Measurements from ENCODE around the gene PRSS16.

The PRSS16 gene

DNA sequence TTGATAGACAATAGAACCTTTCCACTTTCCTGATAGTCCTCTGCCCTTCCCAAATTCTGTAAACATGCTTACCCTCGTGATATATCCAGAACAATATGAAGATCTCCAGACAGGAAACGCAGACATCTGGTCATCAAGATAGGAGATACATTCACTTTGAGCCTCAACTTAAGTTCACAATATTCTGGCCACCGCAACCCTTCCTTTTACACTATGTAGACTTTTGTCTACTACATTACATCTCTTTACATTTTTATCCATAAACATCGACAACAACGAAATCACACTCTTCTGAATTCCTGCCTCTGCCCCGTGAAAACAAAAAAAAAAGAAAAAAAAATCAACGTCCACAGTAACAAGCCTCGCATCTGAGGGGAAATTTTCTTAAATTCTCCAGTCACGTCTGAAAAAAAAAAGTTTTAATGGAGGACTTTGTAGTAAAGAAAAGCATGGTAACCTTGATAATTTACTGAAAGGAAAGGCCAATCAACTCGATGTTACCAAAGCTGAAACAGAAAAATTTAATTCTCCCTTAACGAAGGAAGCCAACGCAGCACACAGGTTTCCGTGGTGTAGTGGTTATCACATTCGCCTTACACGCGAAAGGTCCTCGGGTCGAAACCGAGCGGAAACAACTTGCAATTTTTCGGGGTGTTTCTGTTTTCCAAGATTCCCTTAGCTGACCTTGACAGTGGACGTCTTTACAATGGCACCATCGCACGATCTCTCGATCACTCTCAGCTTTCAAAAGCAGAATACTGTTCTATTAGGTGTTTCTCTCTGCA is 42.8 kb downstream of the PRSS16 start:
- Histone ChIP-seq H3K36me3 (no peaks in the 10 kb centered on the region), H3K4me3 (no peak overlapping the region), H3K4me1 (no peaks in the 10 kb centered on the region), H4K20me1 (no peaks in the 10 kb centered on the region), H3K9ac (no peak overlapping the region), H3K4me2 (no peak overlapping the region), H3K27me3 (peaks cover 33 to 71% (median 63%) of the 10 kb centered on the region in 11 experiments), H3K9me3 (replicated peaks in 1 of 11) (peaks cover 59 to 86% (median 66%) of the 10 kb centered on the region in 11 experiments), H3K27ac (no peak overlapping the region)
- no peak for TF ChIP-seq Cebpa-rat (IDR thresholded peaks at IDR 0.05)

DNA sequence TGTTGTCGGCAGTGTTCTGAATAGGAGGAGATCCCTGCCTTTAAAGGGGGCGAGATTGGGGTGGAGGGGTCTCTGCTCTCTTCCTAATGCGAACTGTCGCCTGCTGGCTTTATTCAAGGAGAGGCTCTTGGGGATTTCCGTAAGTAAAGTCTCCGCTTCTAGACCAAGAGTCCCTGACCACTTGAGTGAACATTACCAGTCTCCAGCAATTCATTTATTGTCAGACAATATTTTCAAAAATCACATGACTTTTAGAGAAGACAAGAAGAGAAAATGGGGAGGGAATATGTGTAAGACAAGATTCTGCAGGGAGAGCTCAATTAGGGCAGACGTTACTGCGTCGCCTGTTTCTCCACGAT is 43.3 kb downstream of the PRSS16 start:
- TF ChIP-seq Cebpa-rat (IDR thresholded peaks at IDR 0.05) = no peak
- no peaks in the 10 kb centered on the region for H3K4me1 ChIP-seq
- H3K27ac ChIP-seq = no peak overlapping the region
- H3K4me3 ChIP-seq = no peak overlapping the region
- H3K9me3 ChIP-seq (replicated peaks in 1 of 11) = peaks cover 65 to 91% (median 71%) of the 10 kb centered on the region in 11 experiments
- peaks cover 39 to 76% (median 69%) of the 10 kb centered on the region in 11 experiments for H3K27me3 ChIP-seq
- H4K20me1 ChIP-seq = no peaks in the 10 kb centered on the region
- H3K4me2 ChIP-seq = no peak overlapping the region
- H3K9ac ChIP-seq = no peak overlapping the region
- no peaks in the 10 kb centered on the region for H3K36me3 ChIP-seq

DNA sequence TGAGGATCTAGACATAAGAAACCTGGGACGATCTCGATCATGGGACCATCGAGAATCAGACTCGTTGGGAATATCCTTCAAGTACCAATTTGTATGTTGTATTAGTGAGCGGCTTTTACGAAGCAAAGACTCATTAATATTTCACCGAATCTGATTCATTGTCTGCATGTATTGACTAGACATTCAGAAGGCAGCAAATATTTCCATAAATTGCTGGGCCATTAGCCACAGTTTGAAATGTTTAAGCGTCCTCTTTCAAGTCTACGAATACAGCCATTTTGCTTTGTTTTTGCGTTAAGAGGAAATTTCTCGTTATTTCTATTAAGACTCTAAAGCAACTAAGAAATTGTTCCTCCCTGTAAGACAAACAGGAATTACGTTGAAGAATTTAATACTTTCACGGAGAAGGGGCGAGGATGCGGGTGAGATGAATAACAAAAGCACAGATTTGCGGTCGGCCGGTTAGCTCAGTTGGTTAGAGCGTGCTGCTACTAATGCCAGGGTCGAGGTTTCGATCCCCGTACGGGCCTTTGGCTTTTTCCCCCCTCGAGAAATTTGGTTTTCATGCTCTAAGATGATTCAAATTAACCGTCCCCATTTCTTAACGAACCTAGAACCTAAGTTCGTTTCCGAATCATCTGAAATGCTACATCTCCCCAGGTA is 46.1 kb downstream of the PRSS16 start:
- Histone ChIP-seq H3K36me3 (no peaks in the 10 kb centered on the region), H4K20me1 (no peaks in the 10 kb centered on the region), H3K9ac (no peak overlapping the region), H3K4me1 (no peaks in the 10 kb centered on the region), H3K9me3 (replicated peaks in 1 of 11) (peaks cover 71 to 91% (median 81%) of the 10 kb centered on the region in 11 experiments), H3K27me3 (peaks cover 45 to 78% (median 72%) of the 10 kb centered on the region in 11 experiments), H3K4me3 (no peak overlapping the region), H3K4me2 (no peak overlapping the region), H3K27ac (no peak overlapping the region)
- TF ChIP-seq Cebpa-rat (IDR thresholded peaks at IDR 0.05) = no peak

DNA sequence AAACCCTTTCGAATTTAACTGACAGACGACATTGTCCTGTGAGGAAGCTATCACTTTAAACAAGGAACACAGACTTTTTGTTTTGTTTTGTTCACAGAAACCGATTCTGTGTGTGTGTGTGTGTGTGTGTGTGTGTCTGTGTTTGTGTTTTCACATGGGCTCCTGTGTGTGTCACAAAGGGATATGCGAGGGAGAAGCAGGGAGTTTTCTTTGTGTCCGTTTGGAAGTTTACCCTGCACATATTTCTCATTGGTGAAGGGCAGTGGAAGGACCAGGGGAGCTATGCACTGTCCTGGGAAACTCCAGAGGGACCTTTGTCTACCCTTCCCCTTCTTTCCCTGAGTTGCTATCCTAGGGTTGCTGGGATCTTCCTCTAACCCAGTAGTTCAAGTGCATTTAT is 46.9 kb downstream of the PRSS16 start:
- no peak overlapping the region for H3K27ac ChIP-seq
- TF ChIP-seq Cebpa-rat (IDR thresholded peaks at IDR 0.05) = no peak
- H3K9ac ChIP-seq = no peak overlapping the region
- peaks cover 36 to 70% (median 63%) of the 10 kb centered on the region in 11 experiments for H3K27me3 ChIP-seq
- no peak overlapping the region for H3K4me2 ChIP-seq
- no peaks in the 10 kb centered on the region for H3K36me3 ChIP-seq
- H4K20me1 ChIP-seq = no peaks in the 10 kb centered on the region
- H3K4me3 ChIP-seq = no peak overlapping the region
- H3K9me3 ChIP-seq (replicated peaks in 1 of 11) = peaks cover 64 to 83% (median 74%) of the 10 kb centered on the region in 11 experiments
- no peaks in the 10 kb centered on the region for H3K4me1 ChIP-seq

DNA sequence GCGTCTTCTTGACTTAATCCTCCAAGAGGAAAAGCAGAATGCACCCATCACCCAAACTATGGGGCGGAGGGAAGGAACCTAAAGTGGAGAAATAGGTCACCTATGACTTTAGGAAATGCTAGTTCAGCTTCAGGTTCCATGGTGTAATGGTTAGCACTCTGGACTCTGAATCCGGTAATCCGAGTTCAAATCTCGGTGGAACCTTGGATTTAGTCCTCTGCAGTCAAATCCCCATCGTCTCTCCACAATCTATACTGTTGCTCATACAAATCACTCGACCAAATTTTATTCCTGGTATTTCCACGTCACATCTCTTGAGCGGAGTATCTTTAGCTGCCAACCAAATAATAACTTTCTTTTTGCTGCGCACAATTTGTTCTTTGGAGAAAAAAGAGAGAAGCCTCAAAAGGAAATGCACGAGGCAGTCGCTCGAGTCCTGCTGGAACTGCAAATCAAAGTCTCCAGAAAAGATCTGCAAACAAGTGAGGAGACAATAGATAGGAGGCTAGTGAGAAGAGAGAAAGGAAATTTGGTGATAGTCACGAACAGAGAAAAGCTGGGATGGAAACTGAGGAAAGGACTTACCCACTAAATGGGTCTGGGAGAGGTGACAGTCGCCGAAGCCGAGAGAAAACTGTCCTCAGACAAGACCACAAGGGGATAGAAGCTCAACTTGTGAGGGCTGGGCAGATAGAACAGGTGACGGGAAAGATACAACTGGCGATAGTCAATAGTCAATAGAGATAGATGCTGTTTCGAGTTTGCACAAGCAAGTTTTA is 48.0 kb downstream of the PRSS16 start:
- H3K9ac ChIP-seq = no peak overlapping the region
- no peaks in the 10 kb centered on the region for H4K20me1 ChIP-seq
- TF ChIP-seq Cebpa-rat (IDR thresholded peaks at IDR 0.05) = no peak
- H3K4me3 ChIP-seq = no peak overlapping the region
- H3K36me3 ChIP-seq = no peaks in the 10 kb centered on the region
- H3K4me1 ChIP-seq = no peaks in the 10 kb centered on the region
- H3K4me2 ChIP-seq = no peak overlapping the region
- peaks cover 60 to 75% (median 67%) of the 10 kb centered on the region in 11 experiments for H3K9me3 ChIP-seq (replicated peaks in 1 of 11)
- peaks cover 36 to 59% (median 52%) of the 10 kb centered on the region in 11 experiments for H3K27me3 ChIP-seq
- no peak overlapping the region for H3K27ac ChIP-seq

DNA sequence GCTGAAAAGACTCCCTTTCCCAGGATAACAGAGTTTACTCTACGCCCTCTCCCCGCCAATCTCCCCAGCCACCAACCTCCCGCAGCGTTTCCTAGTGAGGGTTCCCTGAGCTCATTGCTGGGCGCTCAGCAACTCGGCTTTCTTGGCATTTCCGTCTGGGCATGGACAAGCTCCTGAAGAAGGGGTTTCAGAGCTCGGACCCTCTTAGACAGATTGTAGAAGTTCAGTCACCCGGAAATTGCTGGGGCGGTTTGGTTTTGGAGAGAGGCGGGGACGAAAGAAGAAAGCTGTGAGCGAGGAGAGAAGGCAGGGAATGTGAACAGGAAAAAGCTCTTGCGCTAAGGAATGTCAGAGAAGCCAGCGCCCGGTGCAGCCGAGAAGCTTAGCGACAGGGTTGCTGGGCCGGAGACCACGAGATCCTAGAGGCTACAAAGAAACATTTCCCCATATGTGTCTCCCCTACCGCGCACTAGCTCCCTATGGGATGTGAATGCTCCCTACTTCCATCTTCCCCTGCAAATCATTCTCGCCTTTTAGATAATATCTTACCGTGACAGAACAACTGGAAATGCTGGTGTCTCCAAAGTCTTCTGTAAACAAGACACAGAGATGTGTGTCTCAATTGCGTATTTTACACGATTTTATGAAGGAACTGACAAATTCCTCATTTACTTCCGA is 48.7 kb downstream of the PRSS16 start:
- Histone ChIP-seq H3K27me3 (peaks cover 36 to 52% (median 46%) of the 10 kb centered on the region in 11 experiments), H3K27ac (no peak overlapping the region), H3K9ac (no peak overlapping the region), H3K36me3 (no peaks in the 10 kb centered on the region), H4K20me1 (no peaks in the 10 kb centered on the region), H3K4me3 (no peak overlapping the region), H3K4me1 (no peaks in the 10 kb centered on the region), H3K9me3 (replicated peaks in 1 of 11) (peaks cover 54 to 70% (median 62%) of the 10 kb centered on the region in 11 experiments), H3K4me2 (no peak overlapping the region)
- TF ChIP-seq Cebpa-rat (IDR thresholded peaks at IDR 0.05) = no peak

DNA sequence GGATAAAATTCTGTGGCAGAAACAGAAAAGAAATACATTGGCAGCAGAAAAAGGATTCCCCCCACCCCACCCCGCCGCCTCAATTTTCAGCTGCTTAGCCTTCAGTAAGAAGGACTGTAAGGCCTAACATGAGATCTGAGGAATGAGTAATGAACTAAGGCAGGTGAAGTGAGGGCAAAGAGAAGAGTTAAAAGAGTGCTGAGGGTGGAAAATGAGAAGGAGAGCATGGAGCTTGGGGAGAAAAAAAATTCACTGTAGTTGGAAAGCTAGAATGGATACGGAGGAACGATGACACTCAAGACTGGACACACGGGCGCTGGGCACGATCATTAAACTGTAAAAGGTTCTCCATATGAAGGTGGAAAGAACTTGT is 50.0 kb downstream of the PRSS16 start:
- no peaks in the 10 kb centered on the region for H4K20me1 ChIP-seq
- H3K36me3 ChIP-seq = no peaks in the 10 kb centered on the region
- no peaks in the 10 kb centered on the region for H3K4me1 ChIP-seq
- H3K27me3 ChIP-seq = peaks cover 36 to 52% (median 46%) of the 10 kb centered on the region in 11 experiments
- H3K4me3 ChIP-seq = no peak overlapping the region
- H3K27ac ChIP-seq = no peak overlapping the region
- H3K9ac ChIP-seq = no peak overlapping the region
- no peak overlapping the region for H3K4me2 ChIP-seq
- peaks cover 45 to 66% (median 55%) of the 10 kb centered on the region in 11 experiments for H3K9me3 ChIP-seq (replicated peaks in 1 of 11)
- TF ChIP-seq Cebpa-rat (IDR thresholded peaks at IDR 0.05) = no peak

DNA sequence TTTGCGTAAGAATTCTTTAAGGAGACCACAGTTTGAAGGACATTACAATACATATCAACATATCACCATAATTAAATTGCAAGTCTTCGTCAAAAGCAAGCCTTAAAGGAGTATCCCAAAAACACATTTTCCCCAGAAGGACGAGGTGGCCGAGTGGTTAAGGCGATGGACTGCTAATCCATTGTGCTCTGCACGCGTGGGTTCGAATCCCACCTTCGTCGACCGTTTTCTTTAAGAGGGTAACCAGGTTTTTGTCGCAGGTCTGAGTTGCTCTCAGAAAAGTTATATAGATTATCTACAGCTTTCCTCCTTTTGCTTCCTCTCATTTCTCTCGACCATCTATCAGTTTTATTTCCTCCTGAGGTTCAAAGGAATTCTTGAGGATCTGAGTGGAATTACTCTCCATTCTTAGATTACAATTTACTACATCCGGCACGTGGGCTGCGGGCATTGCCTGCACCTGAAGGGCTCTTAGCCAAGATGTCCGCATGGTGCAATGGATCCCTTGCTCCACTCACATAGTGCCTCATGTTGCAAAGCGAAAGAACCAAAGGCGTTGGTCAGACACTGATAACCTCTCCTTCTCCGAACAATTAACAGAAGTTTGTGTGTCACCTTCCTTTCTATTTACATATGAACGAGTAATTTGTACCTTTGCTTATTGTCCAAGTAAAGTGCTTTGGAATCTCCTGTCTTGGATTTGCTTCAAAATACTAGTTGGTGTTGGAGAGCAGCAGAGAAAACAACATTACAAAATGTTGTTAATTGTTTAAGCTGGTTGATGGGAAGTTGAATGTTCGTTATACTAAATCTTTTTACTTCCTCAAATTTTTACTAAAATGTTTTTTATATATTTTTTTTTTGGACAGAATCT is 50.6 kb downstream of the PRSS16 start:
- H3K4me1 ChIP-seq = no peaks in the 10 kb centered on the region
- TF ChIP-seq Cebpa-rat (IDR thresholded peaks at IDR 0.05) = no peak
- no peak overlapping the region for H3K27ac ChIP-seq
- no peaks in the 10 kb centered on the region for H3K36me3 ChIP-seq
- no peak overlapping the region for H3K4me3 ChIP-seq
- no peaks in the 10 kb centered on the region for H4K20me1 ChIP-seq
- peaks cover 36 to 52% (median 46%) of the 10 kb centered on the region in 11 experiments for H3K27me3 ChIP-seq
- peaks cover 43 to 65% (median 52%) of the 10 kb centered on the region in 11 experiments for H3K9me3 ChIP-seq (replicated peaks in 1 of 11)
- no peak overlapping the region for H3K9ac ChIP-seq
- H3K4me2 ChIP-seq = no peak overlapping the region

Measured in BLaER1 treated with 17β-estradiol and CSF1 and Interleukin-3, amounts not matched to agents 10 nM and 100 nM (cell line).